Ovary (tissue), 9 donors: ENCODE data around the gene CYS1. TPM values are rescaled to one million over a fixed set of nuclear protein-coding genes. Genes with fewer than 3 reads are reported as not detected.

Experiments
- DNase-seq, 5 donors: peaks; one replicate each; pipeline ENCODE4 v3.0.0-alpha.2; 2019 to 2020
- H3K27ac ChIP-seq, 2 donors: fragments of 200-600 bp; one replicate each; pipeline versions ENCODE4 v1.5.1 to v1.8.0; 2019 to 2022
- H3K27me3 ChIP-seq: fragments of 200-600 bp; one replicate; pipeline ENCODE4 v1.8.0; 2022
- H3K36me3 ChIP-seq: fragments of 200-600 bp; sonication (generic); one replicate; pipeline ENCODE4 v1.5.1; 2019
- H3K4me1 ChIP-seq: one replicate; pipeline ENCODE4 v1.8.1; 2013; ENCODE audit warnings: mild to moderate bottlenecking, moderate library complexity; ENCODE audit not compliant: insufficient read depth
- H3K4me3 ChIP-seq: fragments of 200-600 bp; sonication (generic); one replicate; pipeline ENCODE4 v1.5.1; 2017
- H3K9me3 ChIP-seq, 2 donors: fragments of 200-600 bp in 1 of 2; sonication (generic) in 1 of 2; one replicate each; pipeline versions ENCODE4 v1.5.1 to v1.8.1; 2013 to 2019; ENCODE audit warnings: mild to moderate bottlenecking in 1 of 2, moderate library complexity in 1 of 2
- EP300 ChIP-seq: sonication (generic); formaldehyde crosslinking; IDR thresholded peaks from one replicate; pipeline ENCODE4 v1.6.1; 2017; ENCODE audit warnings: antibody characterized with exemption
- POLR2A ChIP-seq: fragments of 450-650 bp; IDR thresholded peaks from one replicate; pipeline ENCODE4 v1.6.1; 2017; ENCODE audit warnings: antibody characterized with exemption, mild to moderate bottlenecking, moderate library complexity
- WGBS, 3 donors: extraction: QIAGEN DNeasy Blood & Tissue Kit in 1 of 3; methylation state at CpG; one replicate each; pipeline versions ENCODE4 v1.1.5 to v1.1.7; 2013 to 2017; 5-methylcytosine and 5-hydroxymethylcytosine counted together
- intact Hi-C, 4 donors: fragments of 100-400 bp; cut with DNase I; formaldehyde crosslinking; loops; one replicate each; pipeline versions ENCODE4 v1.11.0 to v1.15.1; 2022 to 2023
- polyA plus RNA-seq, 2 donors: library from polyadenylated mRNA; stranded (reverse); fragments of 200-250 nt in 1 of 2; fragments of 350-450 nt in 1 of 2; fragmentation: Illumina TruSeq in 1 of 2; extraction: RNeasy Lipid Tissue Mini Kit (QIAGEN cat#74804) in 1 of 2; gene quantifications; one replicate each; pipeline ENCODE4 v1.2.3, GENCODE V29; 2013 to 2014
- total RNA-seq, 7 donors: library from RNA; depleted of rRNA in 2 of 7; stranded (reverse); fragments of >200 nt in 2 of 7; fragmentation: NEBNext Ultra II Directional in 3 of 7; extraction: Animal tissue kit (Norgen Biotek cat#: 25700) in 3 of 7; gene quantifications; one replicate each; pipeline versions ENCODE4 v1.1.0 to v1.2.4, GENCODE V29; 2016 to 2023
- TF ChIP-seq, protein P1 (sequence below), 3 donors: fragments of 450-650 bp in 2 of 3; fragments of 200-600 bp in 1 of 3; IDR thresholded peaks; one replicate each; pipeline versions ENCODE4 v1.5.1 to v1.8.0; 2016 to 2022; ENCODE audit warnings: antibody characterized with exemption in 3 of 3, mild to moderate bottlenecking in 1 of 3
- donor health status: DM: no; HTN: no; CAD: no; lungs with moderate emphysema.
- donor health status: DM: no; HTN: no; CAD: no.
- donor health status: Bipolar disorder and iron deficiency.
- donor health status: DM: yes; HTN: yes; CAD: no.
- donor health status: DM: no; HTN: no; CAD: no.
- donor health status: DM: yes; HTN: yes; CAD: no.

The CYS1 gene
- total and polyA plus RNA-seq, 9 donors = 5.9 to 21.5 (median 12.0) TPM

- TF ChIP-seq, protein P1, sequence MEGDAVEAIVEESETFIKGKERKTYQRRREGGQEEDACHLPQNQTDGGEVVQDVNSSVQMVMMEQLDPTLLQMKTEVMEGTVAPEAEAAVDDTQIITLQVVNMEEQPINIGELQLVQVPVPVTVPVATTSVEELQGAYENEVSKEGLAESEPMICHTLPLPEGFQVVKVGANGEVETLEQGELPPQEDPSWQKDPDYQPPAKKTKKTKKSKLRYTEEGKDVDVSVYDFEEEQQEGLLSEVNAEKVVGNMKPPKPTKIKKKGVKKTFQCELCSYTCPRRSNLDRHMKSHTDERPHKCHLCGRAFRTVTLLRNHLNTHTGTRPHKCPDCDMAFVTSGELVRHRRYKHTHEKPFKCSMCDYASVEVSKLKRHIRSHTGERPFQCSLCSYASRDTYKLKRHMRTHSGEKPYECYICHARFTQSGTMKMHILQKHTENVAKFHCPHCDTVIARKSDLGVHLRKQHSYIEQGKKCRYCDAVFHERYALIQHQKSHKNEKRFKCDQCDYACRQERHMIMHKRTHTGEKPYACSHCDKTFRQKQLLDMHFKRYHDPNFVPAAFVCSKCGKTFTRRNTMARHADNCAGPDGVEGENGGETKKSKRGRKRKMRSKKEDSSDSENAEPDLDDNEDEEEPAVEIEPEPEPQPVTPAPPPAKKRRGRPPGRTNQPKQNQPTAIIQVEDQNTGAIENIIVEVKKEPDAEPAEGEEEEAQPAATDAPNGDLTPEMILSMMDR (IDR thresholded peaks at IDR 0.05) = no peak
- Histone ChIP-seq H3K9me3 (no peaks in the 10 kb centered on the region), H3K27me3 (no peaks in the 10 kb centered on the region), H3K36me3 (no peaks in the 10 kb centered on the region), H3K4me3 (no peak overlapping the region), H3K27ac (peak overlapping the region; percentile 47 to 89), H3K4me1 (peaks cover 4% of the 10 kb centered on the region)
- intact Hi-C loops = loop anchor here in 1 of 4 donors (10.0 kb wide), 1 partner anchor 244 kb away; no protein-coding TSS in a partner anchor
- 80 to 88% (median 83%) methylated on average over 39 of the region's 39 CpGs for WGBS, 3 donors
- DNase-seq = peak in 3 of 5 donors; percentile 39 to 56 (median 55)
These were observed 21.8 kb downstream of the CYS1 start for GRCh38 chr2:10058251-10059015.

DNA sequence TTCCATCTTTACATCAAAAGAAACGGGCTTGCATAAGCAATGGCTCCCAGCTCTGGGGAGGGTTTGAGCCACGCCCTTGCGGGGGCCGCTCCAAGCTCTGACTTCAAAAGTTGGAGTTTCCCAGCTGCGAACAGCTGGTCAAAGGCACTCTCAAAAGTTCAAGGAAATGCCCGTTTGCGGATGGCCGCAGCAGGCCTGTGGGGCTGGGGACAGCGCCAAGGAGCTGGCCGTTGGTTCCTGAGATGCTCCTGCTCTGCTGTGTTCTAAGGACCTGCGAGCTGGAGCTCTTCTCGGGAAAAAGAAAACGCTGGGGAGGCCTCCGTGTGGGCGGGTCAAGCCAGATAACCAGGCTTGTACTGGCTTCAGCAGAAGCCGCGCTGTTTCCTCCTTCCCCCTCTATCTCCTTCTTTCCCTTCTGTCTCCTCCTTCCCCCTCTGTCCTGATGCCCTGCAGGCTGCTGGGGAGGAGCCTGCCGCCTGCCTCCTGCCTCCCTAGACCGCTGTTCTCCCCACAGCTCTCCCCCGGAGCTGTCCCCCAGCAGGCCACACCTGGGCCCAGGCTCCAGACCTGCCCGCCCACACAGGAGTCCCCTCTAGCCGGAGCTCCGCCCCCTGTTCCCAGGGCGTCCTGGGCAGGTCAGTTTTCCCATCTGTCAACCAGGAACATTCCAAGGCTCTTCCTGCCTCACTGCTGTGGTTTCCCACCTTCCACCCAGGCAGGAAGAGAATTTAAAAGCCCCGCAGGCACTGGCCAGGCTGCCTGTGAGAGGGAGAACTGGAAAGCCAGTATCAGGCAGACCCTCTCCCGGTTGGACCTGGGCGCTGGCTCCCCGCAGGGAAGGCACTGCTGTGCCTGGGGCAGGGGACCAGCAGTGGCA is 22.7 kb downstream of the CYS1 start:
- H3K9me3 ChIP-seq = no peaks in the 10 kb centered on the region
- 4 to 8% (median 5%) methylated on average over 27 to 28 of the region's 28 CpGs for WGBS, 3 donors
- intact Hi-C loops = loop anchor here in 1 of 4 donors (10.0 kb wide), 1 partner anchor 243 kb away; no protein-coding TSS in a partner anchor
- DNase-seq = peak; percentile 86 to 91 (median 90)
- no peaks in the 10 kb centered on the region for H3K27me3 ChIP-seq
- TF ChIP-seq POLR2A (no peak), EP300 (no peak)
- TF ChIP-seq, protein P1 (IDR thresholded peaks at IDR 0.05) = no peak
- peaks cover 8% of the 10 kb centered on the region for H3K4me1 ChIP-seq
- H3K4me3 ChIP-seq = no peak overlapping the region
- no peaks in the 10 kb centered on the region for H3K36me3 ChIP-seq
- H3K27ac ChIP-seq = peak overlapping the region; percentile 47 to 89

- Histone ChIP-seq H3K36me3 (no peaks in the 10 kb centered on the region), H3K27ac (peak overlapping the region in 1 of 2 donors; percentile 89), H3K27me3 (no peaks in the 10 kb centered on the region), H3K4me1 (peaks cover 8% of the 10 kb centered on the region), H3K4me3 (no peak overlapping the region), H3K9me3 (no peaks in the 10 kb centered on the region)
- WGBS, 3 donors = 32 to 54% (median 33%) methylated on average over 11 of the region's 11 CpGs
- intact Hi-C loops = loop anchor here in 1 of 4 donors (10.0 kb wide), 1 partner anchor 242 kb away; no protein-coding TSS in a partner anchor
- peak in 2 of 5 donors; percentile 28 to 47 for DNase-seq
- TF ChIP-seq, protein P1 (IDR thresholded peaks at IDR 0.05) = no peak
- no peak for TF ChIP-seq EP300
- TF ChIP-seq POLR2A = no peak
These were observed 23.8 kb downstream of the CYS1 start for GRCh38 chr2:10056439-10056838.

GRCh38 chr2:10054976-10055375 is 25.2 kb downstream of the CYS1 start:
- WGBS, 3 donors = 83 to 90% (median 89%) methylated on average over 7 of the region's 7 CpGs
- TF ChIP-seq, protein P1 (IDR thresholded peaks at IDR 0.05) = no peak
- TF ChIP-seq POLR2A (no peak), EP300 (no peak)
- Histone ChIP-seq H3K36me3 (no peaks in the 10 kb centered on the region), H3K9me3 (no peaks in the 10 kb centered on the region), H3K27me3 (no peaks in the 10 kb centered on the region), H3K27ac (no peak overlapping the region), H3K4me1 (peaks cover 8% of the 10 kb centered on the region), H3K4me3 (no peak overlapping the region)
- DNase-seq = peak in 2 of 5 donors; percentile 13 to 31
- intact Hi-C loops = loop anchor here in 1 of 4 donors (10.0 kb wide), 1 partner anchor 240 kb away; no protein-coding TSS in a partner anchor
